CD4-positive, alpha-beta T cell treated with Interleukin-4 for 4 hours (primary cell): ENCODE measurements around the gene MRTFA.

Experiments
- DNase-seq: peaks from one replicate; pipeline ENCODE4 v3.0.0-alpha.2; 2020

The MRTFA gene

DNA sequence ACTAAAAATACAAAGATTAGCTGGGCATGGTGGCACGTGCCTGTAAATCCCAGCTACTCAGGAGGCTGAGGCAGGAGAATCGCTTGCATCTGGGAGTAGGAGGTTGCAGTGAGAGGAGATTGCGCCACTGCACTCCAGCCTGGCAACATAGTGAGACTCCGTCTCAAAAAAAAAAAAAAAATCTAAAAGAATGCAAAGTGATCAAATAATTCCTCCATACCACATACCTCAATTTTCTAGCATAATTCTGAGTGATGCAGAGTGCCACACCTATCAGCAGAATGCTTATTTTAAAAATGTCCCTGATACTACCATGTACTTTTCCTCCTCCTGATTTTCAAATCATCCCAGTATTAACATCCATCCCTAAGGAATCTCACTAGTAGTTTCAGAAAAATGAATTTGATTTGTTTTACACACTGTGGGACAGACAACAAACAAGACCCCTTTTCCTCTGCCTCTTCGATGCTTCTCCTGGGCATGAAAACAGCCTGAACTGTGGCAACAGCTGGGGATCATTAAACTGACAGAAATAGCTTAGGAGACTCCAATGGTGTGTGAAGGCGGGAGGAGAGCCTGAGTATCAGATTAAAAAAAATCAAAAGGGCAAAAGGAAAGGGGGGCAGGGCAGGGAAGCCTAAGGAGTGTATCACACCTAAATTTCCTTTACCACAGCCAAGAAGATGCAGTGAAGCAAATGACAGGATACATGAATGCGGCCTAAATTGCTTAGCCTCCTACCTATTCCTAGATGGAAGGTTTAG is 151.4 kb downstream of the MRTFA start:
- DNase-seq: no peak

GRCh38 chr22:40482886-40483285 is 153.6 kb downstream of the MRTFA start:
- DNase-seq: no peak

GRCh38 chr22:40482391-40482790 is 154.1 kb downstream of the MRTFA start:
- DNase-seq: no peak

- no peak for DNase-seq
Measured at GRCh38 chr22:40480996-40481395, 155.5 kb downstream of the MRTFA start.

DNA sequence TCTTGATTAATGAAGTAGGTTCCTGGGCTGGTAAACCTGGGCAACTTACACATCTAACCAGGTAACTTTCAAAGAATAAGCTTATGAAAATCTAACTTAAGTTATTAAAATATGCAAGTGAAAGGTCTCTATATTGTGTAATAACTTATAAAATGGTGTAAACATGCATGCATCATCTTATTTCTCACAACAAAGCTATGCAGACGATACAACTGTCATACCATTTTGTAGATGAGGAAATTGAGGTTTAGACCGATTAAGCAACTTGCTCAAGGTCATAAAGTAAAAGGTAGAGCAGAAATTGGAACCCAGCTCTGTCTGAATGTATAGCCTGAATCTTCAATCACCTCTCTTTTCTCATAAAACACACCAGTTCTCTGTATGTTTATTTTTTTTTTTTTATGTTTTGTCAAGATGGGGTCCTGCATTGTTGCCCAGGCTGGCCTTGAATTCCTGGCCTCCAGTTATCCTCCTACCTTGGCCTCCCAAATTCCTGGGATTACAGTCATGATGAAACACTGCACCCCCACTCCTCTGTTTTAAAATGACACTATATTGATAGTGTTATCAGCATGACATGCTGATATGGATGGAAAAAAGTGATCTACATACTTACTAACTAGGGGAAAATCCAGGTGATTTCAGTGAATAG is 156.5 kb downstream of the MRTFA start:
- DNase-seq: no peak

DNA sequence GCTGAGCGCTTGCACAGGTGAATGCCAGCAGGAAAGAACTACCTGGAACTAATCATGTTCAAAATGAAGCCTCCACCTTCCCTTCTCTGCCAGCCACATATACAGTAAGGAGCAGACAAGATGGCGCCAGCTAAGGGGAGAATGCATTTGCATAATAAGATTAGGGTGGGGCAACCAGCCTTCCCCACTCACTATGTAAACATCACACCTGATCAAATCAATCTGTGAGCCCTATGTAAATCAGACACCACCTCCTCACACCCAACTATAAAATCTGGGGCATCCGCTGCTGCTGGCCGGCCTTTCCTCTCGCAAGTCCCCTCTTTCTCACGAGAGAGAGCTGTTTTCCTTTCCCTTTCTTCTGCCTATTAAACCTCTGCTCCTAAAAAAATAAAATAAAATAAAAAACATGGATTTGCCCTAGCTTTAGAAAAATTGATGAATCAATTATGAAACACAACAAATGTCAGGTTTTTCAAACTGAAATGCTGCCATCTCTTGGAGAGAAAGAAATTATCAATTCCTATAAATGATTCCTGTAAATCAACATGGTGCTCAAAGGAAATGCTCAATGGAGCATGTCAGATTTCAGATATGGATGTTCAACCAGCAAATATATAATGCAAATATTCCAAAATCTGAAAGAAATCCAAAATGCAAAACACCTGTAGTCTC is 157.3 kb downstream of the MRTFA start:
- no peak for DNase-seq

- no peak for DNase-seq
Measured at GRCh38 chr22:40478338-40479125, 158.0 kb downstream of the MRTFA start.

DNA sequence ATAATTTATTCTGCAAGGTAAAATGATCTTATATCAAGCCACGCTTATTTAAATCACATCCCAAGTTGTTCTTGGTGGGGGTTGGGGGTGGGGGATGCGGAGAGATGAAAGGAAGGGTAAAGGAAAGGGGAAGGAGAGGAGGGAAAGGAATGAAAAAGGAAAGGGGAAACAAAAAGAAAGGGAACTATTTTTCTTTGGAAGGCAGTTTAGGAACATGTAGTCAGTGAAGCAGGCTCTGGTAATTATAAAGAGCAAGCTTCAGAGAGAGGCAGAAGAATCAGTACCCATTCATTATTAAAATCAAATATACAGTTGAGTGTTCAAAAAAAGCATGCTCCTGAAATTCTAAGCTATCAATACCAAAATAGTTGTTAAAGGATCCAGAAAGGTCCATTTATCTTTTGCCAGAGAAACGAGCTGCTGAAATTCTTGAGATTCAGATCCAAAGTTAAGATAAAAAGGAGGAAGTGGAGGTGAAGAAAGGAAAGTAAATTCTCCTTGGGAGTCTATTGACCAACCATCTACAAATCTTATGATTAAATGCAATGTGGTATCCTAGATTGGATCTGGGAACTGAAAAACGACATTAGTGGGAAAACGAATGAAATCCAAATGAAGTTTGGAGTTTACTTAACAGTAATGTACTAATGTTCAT is 158.7 kb downstream of the MRTFA start:
- DNase-seq: no peak

DNA sequence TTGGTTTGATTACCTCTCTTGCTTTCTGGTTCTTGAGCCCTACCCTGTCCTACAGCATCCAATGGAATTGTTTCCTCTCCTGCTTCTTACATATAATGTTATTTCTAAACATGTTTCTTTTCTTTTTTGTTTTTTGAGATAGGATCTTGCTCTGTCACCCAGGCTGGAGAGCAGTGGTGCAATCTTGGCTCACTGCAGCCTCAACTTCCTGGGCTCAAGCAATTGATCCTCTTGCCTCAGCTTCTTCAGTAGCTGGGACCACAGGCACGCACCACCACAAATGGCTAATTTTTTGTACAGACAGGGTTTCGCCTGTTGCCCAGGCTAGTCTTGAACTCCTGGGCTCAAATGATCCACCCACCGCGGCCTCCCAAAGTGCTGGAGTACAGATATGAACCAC is 160.2 kb downstream of the MRTFA start:
- no peak for DNase-seq

DNA sequence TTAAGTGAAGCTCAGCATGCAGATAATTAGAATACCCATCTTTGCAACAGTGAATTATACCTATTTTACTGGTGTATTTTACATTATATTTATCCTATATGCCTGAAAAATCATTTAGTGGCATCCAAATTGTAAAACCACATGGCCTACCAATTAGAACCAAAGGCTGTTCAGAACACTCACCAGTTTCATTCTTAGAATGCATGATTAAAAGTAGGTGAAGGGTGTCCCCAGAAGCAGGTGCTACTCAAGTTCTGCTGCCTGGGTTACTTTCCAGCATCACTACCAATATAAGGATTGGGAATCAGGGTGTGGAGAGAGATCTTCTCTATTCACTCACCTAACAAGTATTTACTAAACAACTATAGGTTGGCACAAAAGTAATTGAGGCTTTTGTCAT is 162.8 kb downstream of the MRTFA start:
- DNase-seq: no peak

- DNase-seq: no peak
Measured at GRCh38 chr22:40472579-40472978, 163.9 kb downstream of the MRTFA start.

DNA sequence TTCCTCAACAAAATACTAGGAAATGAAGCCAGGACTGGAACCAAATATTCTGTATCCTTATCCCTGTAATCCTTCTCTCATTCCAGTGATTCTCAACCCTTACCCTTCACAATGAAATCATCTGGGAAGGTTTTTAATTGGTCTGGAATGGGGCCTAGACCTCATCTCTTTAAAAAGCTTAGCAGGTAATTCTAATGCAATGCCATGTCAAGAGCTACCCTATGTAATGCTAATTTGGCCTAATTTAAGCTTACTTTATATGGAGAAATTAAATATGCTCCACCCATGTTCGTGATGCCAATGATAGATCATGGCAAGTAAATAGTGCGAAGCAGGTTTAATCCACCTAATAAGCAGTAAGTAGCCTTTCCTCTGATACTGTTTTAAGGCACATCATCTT is 164.5 kb downstream of the MRTFA start:
- DNase-seq: no peak

- DNase-seq: no peak
Measured at GRCh38 chr22:40469181-40469580, 167.3 kb downstream of the MRTFA start.

DNA sequence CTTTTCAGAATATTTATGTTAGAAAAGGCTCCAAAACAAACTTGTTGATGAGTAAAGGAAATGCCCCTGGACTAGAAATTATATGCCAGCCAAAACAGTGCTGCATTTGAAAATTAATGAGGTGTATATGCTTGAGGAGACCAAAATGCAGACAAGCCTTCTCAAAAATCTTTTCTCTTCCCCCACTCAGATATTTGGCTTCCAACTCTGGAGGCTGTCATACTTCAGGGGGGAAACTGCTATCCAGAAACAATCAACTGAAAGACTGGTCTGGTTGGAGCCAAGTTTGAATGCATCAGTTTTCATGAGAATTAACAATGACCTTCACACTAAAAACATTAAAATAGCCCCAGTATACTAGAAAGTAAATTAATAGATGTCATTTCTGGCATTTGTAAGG is 167.9 kb downstream of the MRTFA start:
- DNase-seq: no peak

GRCh38 chr22:40466976-40467375 is 169.5 kb downstream of the MRTFA start:
- DNase-seq: no peak

DNA sequence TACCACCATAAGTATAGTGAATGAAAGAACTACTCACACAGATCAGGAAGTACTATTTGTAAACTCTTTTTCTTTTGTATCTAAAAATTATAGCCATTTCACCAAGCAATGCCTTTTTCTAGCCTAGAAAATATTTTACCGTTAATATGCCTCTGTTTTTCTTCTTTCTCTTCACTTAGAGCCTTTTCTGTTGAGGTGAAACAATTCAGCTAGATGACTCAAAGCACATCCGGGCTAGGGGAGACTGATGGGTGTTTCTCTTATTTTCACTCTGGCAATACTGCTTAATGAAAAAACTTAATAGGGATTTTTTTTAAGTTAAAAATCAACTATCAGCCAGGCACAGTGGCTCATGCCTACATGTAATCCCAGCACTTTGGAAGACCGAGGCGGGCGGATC is 172.8 kb downstream of the MRTFA start:
- DNase-seq: peak; percentile 75

DNA sequence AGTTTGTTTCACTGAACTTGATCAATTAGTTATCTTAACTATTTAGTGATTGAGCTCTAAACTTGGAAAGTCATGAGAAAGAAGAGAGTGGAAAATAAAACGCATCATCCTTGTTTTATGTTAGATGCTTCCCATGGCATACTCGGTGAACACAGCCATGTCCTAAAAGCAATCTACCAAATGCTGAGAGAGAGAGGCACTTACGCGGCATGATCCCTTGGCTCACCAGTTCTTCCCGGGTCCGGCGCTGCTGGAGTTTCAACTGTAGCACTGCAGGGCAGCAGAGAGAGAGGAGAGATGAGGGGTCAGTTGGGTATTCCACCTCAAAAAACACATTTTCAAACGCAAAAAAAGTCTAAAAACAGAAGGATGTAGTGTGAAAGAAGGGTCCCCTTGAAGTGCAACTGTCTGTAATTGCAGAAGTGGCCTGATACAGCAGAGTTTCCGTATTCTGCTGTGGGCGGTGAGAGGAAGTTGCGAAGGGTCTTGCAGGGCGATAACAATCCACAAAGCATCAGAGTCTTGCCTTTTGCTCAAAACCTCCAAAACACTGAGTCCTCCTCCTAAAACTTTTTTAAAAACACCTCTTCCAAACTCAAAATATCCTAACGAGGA is 173.4 kb downstream of the MRTFA start:
- DNase-seq: peak; percentile 69

DNA sequence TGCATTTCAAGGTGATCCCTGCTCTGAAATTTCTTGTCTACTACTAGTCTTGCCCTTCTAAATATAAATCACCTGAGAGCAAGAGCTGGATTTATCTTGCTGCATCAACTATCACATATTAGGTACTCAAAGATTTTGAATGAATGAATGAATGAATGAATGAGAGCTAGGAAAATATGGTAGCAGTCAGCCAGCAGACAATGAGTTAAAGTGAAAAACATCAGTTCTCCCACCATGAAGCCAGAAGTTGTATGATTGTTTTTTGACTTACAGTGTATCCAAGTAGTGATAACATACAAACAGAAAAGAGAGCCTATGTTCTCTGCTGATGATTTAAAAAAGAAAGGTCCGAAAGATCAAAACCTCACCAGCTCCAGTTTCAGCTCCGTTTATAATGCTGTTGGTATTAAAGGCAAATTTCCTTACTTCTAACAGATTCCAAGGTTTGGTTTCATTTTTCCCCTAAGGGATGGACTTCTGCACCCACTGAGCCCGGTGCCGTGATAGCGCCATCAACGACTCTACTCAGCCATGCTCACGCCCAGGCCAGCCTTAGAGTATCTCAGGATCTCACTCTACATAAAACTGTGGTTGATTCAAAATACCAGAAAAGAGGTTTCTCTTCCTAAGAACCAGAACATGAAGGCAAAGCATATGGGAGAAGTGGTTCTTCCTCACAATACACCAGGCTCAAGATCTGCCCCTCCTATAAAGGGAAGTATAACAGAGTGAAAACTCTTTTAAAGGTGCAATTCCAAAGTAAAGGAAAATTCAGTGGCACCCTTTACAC is 174.1 kb downstream of the MRTFA start:
- peak; percentile 40 for DNase-seq

- DNase-seq: no peak
Measured at GRCh38 chr22:40453671-40454070, 182.8 kb downstream of the MRTFA start.

- DNase-seq: no peak
Measured at GRCh38 chr22:40452730-40453487, 183.6 kb downstream of the MRTFA start.

DNA sequence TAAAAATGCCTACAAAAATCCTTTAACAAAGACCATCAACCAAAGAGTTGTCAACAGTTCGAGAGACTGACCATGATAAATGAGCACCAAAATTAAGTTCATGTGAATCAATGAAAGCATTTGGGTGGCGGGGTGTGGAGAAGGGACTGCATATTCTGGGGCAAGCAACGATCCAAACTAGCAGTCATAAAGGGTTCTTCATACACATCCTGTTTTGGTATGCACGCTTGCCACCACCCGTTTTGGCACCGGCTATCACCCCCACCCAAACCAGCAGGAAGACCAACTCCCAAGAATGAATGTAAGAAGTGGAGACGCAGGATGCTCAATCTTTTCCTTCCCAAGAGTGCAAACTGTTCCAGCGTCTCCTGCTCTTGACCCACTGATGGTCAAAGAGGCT is 185.3 kb downstream of the MRTFA start:
- DNase-seq: peak; percentile 34
